ENCODE data around the gene NME2.
A peak's percentile ranks its signal among the peaks of the same experiment; 100 is the strongest.
"Not testable (repeated sequence)": the region's sequence is repeated elsewhere in the genome, so short reads cannot be mapped to it uniquely, and the experiment has no call there.

NME2 gene

DNA sequence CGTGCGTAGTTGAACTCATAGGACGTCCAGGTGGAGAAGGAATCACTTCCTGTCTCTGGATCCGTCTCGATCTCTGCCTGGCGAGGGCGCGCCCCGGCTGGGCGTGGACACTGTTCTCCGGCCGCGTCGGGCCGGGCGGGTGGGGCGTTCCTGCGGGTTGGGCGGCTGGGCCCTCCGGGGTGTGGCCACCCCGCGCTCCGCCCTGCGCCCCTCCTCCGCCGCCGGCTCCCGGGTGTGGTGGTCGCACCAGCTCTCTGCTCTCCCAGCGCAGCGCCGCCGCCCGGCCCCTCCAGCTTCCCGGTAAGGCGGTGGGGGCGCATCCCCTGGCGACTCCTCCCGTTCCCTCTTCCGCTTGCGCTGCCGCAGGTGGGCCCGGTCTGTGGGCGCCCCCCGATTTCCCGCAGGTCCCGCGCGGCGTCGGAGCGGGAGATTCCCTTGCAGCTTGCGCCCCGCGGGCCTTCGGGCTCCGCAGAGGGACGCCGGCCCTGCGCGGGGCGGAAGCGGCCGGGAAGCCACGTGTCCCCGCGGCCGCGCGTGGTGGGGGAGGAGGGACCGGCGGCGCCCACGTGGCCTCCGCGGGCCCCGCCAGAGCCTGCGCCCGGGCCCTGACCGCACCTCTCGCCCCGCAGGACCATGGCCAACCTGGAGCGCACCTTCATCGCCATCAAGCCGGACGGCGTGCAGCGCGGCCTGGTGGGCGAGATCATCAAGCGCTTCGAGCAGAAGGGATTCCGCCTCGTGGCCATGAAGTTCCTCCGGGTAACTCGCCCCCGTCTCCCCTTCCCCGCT lies at the start of gene NME2:
NME2 (plus strand) TSS at position 214 of the 789 bp plus-strand sequence; CDS start at position 634, 420 bp downstream.
- DNase-seq (ENCODE audit: low spot score): peak; percentile 80

DNA sequence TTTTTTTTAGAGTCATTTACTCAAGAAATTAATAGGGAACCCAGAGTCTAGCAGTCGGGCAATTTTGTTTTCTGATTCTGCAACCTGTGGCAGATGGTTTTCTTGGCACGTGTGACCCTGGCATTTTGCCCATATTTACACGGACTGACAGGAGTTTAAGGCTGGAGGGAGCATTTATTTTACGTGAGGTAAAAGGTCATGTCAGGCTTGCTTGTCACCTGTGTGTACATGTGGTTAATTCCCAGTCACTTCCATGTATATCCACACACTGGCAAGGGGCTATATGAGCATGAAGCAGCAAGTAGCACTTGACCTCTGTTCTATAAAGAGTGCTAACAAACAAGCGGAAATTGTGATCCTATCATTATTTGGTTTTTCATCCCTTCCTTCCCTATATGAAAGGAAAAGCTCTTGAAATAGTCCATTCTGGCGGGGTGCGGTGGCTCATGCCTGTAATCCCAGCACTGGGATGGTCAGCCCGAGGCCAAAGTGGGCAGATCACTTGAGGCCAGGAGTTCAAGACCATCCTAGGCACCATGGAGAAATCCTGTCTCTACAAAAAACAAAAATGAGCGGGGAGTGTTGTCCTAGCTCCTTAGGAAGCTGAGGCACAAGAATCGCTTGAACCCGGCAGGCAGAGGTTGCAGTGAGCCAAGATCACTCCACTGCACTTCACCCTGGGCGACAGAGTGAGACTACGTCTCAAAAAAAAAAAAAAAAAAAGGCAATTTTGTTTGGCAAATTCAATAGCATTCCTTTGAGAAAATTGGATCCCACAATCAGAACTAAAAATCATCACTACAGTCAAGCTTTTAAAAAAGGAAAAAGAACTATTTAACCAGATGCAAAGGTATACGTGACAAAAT lies 47.6 kb upstream of the NME2 start:
- DNase-seq (ENCODE audit: low spot score): no peak

DNA sequence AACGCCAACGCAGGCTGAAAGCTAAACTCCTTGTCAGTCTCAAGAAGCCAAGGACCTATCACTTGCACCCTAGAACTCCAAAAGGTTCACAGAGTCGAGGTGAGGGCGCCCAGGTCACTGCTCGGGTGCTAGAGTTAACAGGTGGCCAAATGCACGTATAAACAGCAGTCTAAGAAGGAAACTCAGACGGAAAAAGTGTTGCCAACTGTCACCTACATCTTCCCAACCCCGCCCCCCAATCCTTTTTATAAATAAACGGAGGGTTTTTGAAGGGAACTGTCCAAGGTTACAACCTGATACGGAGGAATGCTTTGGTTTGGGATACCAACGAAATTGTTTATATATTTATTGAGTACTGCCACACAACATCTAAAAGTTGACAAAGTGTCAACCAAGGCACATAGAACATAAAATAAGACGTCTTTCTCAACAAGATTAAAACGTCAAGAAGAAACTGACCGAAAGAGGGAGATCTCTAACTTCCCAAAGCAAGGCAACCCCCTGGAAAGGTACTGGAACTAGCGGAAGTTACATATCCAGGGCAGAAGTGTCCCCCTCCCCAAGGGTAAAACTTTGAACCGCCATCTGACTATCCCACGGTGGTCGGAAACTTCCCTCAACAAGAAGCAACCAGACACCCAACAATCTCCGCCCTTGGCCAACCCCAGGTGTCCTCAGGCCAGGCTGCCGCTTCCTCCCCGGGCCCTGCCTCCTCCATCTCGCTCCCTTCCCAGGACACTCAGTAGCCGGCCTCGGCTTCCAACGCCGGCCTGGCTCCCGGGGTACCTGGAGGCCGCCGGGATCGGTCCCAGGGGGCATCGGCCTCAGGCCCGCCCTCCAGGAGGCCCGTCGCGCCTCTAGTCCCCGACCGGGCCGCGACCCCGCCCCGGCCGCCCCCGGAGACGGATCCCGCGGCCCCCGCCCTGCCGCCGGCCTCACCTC lies 46.5 kb upstream of the NME2 start:
- DNase-seq (ENCODE audit: low spot score): no peak

DNA sequence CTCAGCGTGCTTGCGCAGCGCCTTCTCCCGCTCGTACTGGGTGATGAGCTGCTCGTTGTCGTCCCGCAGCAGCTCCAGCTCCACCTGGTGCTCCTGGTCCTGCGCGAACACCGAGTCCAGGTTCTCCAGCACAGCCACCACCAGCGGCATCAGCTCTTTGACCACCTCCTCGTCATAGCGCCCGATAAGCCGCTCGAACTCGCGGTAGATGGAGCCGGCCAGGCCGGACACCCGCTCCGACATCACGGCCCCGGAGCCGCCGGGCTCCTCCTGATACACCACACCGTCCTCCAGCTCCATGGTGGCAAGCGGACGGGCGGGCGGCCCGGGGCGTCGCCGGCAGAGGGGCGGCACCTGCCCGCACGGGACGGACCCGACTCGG lies 45.9 kb upstream of the NME2 start:
- peak; percentile 48 for DNase-seq (ENCODE audit: low spot score)

DNA sequence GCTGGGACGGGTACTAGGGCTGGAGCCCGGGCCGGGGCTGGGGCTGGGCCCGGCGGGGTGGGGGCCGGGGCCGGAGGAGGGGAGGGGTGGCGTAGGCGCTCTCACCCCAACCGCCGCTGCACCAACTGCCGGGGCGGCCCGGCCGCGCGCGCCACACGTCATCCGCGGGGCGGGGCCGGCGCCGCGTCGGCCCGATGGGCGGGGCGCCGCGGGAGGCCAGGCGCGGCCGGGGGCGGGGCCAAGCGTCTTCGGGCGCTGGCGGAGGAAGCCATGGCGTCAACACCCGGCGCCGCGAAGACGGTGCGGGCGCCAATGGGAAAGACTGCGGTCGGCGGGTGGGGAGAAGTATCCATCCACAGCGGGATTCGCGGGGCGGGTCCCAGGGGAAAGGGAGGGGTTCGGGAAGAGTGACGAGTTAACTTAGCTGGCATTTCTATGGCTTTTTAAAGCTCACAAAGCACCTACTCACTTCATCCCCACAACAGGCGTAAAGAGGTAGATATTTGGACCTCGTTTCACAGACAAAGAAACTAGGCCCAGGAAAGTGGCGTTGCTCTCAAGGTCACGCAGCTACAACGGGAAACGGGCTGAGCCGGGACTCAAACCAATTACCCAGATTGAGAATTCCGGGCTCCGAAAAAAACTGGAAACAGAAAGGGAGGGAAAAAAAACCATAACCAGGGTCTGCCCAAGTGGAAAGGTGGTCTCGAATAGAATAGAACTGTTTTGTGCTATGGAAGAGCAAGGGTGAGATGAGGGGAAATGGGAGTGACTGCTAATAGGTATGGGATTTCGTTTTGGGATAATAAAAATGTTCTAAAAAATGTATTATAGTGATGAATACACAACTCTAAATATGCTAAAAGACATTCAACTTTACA lies 45.2 kb upstream of the NME2 start, which contains the start of gene SPAG9:
SPAG9 (minus strand) TSS at position 130 of the 881 bp plus-strand sequence. CDS start 212 bp downstream, outside the sequence.
- peak; percentile 93 for DNase-seq (ENCODE audit: low spot score)

DNA sequence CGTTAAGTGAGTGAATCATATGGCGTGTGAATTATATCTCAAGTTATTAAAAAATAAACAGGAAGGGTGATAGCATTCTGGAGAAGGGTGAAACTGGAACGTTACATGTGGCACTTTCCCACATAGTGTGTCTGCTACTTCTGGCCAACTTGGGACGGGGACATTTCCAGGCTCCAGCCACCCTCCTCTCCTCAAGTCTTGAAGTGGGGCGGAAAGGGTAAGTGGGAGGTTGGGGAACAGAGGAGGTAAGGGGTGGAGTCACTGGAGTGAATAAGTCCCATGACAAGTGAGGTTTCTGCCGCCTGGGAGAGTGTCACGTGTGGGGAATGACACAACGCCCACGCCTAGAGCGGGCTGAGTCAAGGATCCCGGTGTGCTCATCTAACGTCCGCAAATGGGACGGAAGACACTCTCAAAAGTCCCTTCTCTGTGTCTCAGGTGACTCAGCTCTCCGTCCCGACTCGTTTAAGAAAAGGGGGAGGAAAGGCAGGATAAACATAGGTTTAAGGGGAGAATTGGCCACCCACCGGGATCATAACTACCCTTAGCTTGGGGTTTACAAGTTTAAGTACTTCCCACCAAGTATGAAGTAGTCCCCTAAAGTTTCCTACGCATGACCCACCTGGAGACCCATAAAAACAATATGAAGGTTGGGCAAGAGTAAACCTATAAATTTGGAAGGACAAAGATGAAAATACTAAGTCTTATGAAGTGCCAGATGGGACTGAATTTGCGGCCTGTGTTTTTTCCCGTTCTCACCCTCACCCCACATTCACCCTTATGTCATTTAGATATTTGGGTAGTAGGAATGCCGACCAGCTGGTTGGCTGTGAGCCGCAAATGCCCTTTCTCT lies 44.4 kb upstream of the NME2 start:
- peak; percentile 92 for DNase-seq (ENCODE audit: low spot score)

DNA sequence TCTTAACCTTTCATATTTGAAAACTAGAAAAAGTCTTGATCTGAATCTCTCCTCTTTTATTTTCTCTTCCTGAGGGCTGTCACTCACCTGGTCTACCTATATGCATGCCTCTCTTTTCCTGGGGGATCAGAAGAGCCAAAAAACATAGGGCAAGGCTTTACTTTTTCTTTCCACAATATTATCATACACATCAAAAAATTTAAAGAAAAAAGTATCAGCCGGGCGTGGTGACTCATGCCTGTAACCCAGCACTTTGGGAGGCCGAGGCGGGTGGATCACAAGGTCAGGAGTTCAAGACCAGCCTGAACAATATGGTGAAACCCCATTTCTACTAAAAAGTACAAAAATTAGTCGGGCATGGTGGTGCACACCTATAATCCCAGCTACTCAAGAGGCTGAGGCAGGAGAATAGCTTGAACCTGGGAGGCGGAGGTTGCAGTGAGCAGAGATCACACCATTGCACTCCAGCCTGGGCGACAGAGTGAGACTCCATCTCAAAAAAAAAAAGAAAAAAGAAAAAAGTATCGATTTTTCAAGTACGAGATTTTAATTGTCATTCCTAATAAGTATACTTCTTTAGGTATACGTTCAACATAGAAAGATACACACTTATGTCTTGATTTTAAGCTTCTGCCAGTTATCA lies 43.6 kb upstream of the NME2 start:
- DNase-seq (ENCODE audit: low spot score): not testable (repeated sequence)

DNA sequence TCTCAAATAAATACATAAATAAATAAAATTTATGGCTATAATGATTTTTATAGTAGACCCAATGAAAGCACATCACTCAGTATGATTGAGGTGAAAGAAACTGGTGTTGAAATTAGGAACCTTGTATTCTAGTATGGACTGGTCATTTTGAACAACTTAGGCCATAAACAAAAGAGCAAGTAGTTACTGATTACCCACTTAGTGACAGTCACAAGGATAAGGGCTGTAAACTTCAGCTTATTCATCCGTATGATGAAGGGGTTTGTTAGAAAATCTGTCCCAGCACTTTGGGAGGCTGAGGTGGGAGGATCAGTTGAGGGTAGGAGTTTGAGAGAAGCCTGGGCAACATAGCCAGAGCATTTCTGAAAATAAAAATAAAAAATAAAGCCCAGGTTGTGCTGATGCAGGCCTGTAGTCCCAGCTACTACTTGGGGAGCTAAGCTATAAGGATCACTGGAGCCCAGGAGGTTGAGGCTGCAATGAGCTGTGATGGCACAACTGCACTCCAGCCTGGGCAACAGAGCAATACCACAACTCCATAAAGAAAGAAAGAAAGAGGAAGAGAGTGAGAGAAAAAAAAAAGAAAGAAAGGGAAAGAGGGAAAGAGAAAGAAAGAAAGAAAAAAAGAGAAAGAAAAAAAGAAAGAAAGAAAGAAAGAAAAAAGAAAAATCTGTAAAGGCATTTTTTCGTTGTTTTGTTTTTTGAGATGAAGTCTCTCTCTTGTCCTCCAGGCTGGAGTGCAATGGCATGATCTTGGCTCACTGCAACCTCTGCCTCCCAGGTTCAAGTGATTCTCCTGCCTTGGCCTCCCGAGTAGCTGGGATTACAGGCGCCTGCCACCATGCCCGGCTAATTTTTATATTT lies 41.3 kb upstream of the NME2 start:
- no peak for DNase-seq (ENCODE audit: low spot score)

DNA sequence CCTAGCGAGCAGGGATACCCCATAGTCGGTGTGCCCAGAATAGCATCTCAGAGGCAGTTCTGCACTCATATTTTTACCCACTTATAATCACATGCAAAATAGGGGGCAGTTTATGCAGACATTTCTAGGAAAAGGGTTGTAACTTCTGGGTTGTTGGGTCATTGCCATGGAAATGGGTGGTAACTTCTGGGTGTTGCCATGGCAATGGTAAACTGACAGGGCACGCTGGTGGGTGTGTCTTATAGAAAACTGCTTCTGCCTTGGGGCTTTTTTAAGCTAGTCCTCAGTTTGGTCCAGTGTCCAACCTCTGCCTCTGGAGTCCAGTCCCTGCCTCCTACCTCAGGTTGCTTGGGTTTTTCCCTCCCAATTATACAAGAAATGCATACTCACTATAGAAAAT lies 38.1 kb upstream of the NME2 start:
- DNase-seq (ENCODE audit: low spot score): no peak

DNA sequence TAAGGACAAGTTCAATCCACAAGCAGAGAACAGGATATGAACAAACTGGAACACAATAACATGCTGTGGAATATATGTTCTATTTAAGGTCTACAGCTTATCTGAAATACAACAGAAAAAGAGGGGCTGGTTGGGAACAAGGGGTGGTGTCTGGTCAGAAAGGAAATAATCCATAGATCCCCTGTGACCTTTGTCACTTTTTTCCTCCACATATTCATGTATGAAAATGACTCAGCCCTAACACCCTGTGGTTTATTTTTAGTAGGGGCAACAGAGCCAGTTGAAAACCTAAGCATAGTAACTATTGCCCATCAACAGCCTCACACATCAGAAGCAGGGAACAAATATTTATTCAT lies 33.3 kb upstream of the NME2 start:
- DNase-seq (ENCODE audit: low spot score): no peak

DNA sequence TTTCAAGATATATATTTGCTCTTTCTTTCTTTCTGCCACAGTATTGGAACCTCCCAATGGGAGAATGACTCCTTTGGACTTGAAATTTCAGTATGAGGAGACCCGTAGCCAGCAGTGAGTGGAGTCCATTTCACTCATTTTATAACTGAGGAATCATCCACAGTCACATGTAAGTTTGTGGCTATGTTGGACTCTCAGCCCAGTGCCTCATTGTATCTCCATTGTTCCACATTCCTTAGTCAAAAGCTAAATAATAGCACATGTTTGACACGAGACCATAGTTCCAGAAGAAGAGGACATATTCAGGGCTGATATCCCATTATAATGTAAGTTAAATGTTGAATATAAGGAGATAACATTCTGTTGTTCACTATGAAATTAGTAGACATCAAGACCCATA lies 32.8 kb upstream of the NME2 start:
- no peak for DNase-seq (ENCODE audit: low spot score)

DNA sequence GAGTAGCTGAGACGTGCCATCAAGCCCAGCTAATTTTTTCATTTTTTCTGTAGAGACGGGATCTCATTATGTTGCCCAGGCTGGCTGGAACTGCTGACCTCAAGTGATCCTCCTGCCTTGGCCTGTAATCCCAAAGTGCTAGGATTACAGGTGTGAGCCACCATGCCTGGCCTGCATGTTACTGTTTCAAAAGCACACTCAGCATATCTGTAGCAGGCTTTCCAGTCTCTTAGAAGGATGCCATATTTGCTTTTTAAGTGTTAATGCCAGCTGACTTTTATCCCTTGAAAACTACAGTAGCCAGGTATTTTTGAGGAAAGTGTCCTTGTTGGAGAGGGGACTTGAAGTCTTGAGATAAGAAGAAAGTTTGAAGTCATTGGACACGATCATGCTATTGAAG lies 30.3 kb upstream of the NME2 start:
- DNase-seq (ENCODE audit: low spot score): no peak

DNA sequence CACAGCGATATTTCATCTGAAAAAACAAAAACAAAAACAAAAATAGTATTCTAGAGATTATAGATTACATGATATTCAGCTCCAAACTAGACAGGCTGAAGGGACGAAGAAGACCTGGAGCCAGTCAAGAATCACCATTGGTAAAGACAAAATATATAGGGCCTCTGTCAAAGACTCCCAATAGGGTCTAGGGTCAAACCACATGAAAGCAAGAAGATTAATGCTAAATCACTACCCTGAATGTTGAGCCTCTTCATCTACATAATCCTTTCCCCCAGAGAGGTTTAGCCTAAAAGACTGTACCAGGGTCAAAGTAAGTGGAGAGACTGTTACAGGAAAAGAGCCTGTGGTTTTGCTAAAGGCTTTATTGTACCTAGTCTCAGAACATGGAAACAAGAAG lies 23.6 kb upstream of the NME2 start:
- no peak for DNase-seq (ENCODE audit: low spot score)

DNA sequence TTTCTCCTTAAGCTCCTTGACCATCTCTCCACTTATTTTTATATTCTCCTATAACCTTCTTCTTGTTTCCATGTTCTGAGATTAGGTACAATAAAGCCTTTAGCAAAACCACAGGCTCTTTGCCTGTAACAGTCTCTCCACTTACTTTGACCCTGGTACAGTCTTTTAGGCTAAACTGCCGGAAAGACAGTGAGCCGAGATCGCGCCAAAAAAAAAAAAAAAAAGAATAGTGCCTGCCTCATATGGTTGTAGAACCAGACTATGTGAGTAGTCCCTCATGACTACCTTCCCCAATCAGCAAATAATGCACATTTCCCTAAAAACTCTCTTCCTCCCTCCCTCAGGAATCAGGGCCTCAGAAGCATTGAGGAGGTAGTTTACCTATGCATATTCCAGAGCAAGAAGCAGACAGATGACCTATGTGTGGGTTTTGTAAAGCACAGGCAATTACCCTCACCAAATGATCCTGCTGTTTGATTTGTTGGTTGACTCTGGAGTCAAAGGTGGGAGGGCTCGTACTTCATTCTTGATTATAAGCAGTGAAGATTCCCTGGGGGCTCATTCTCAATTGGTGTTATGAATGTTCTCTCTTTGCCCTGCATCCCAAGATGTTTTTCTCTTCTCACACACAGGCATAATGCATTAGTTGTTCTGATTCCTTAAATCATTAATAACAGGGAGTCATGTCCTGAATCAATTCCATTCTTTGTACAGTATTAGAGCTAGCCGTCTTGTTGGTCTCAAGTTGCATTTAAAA lies 21.8 kb upstream of the NME2 start:
- no peak for DNase-seq (ENCODE audit: low spot score)

DNA sequence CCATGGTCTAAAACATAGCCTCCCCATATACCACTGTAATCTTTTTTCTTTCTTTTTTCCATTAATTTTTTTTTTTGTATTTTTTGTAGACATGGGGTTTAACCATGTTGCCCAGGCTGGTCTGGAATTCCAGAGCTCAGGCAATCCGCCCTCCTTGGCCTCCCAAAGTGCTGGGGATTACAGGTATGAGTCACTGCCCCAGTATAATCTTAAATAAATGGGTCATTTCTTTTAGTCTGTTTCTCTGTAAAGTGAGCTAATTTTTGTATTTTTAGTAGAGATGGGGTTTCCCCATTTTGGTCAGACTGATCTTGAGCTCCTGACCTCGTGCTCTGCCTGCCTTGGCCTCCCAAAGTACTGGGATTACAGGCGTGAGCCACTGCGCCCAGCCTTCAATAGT lies 18.6 kb upstream of the NME2 start:
- no peak for DNase-seq (ENCODE audit: low spot score)

DNA sequence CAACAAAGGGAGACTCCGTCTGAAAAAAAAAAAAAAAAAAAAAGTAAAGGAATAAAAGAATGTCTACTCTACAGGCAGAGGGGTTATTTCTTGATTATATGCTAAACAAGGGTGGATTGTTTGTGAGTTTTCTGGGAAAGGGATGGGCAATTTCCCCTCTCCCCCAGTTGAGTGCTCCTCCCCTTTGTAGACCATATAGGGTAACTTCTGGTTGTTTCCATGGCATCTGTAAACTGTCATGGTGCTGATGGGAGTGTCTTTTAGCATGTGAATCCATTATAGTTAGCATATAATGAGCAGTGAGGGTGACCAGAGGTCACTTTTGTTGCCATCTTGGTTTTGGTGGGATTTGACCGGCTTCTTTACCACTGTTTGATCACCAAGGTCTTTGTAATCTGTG lies 17.0 kb upstream of the NME2 start:
- no peak for DNase-seq (ENCODE audit: low spot score)

DNA sequence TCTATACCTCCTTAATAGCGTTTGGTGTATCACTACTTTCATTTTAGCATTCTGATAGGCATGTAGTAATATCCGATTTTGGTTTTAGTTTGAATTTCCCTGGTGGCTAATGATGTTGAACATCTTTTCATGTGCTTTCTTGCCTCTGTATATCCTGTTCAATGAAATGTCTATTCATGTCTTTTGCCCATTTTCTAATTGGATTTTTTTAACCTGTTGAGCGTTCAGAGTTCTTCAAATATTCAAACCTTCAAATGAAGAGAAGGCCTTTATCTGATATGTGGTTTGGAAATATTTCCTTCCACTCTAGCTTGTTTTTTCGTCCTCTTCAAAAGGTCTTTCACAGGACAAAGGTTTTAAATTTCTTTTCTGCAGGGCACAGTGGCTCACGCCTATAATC lies 15.3 kb upstream of the NME2 start:
- no peak for DNase-seq (ENCODE audit: low spot score)

DNA sequence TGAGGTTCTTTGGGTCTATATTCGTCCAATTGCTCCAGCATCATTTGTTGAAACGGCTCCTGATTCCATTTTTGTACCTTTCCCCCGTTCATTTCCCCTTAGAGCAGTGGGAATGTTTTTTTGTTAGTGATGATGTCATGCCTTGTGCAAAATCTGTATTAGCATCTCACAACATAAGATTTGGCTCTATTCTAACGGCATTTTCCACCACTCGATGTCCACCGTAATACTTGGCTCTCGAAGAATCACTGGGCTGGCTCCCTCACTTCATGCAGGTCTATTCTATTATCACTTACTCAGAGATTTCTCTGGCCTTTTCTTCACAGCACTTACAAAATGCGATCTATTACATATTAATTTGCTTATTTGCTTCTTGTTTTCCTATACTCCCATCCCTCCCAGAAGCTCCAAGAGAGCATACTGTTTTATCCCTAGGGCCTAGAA lies 13.4 kb upstream of the NME2 start:
- no peak for DNase-seq (ENCODE audit: low spot score)
